Activated gamma-delta T cell treated with anti-CD3 and anti-CD28 coated beads, Interleukin-2, amount 50 U/mL, for 16 hours (primary cell): ENCODE measurements around the gene MCU.

Experiments
- DNase-seq: peaks from one replicate; pipeline ENCODE4 v3.0.0-alpha.2; 2020; ENCODE audit warnings: low read depth

The MCU gene

GRCh38 chr10:72846238-72846637 lies 154.3 kb downstream of the MCU start:
- no peak for DNase-seq

- no peak for DNase-seq
These were observed 155.7 kb downstream of the MCU start for GRCh38 chr10:72847681-72848080.

- DNase-seq = no peak
These were observed 158.9 kb downstream of the MCU start for GRCh38 chr10:72850861-72851260.

- no peak for DNase-seq
These were observed 159.6 kb downstream of the MCU start for GRCh38 chr10:72851509-72851908.

GRCh38 chr10:72852508-72852907 lies 160.6 kb downstream of the MCU start:
- DNase-seq = no peak

GRCh38 chr10:72855129-72855528 lies 163.2 kb downstream of the MCU start:
- DNase-seq = no peak

GRCh38 chr10:72855790-72856189 lies 163.8 kb downstream of the MCU start:
- no peak for DNase-seq

- no peak for DNase-seq
These were observed 166.1 kb downstream of the MCU start for GRCh38 chr10:72858067-72858466.

GRCh38 chr10:72862957-72863356 lies 171.0 kb downstream of the MCU start:
- no peak for DNase-seq

GRCh38 chr10:72875250-72876055 lies 183.5 kb downstream of the MCU start:
- DNase-seq = no peak

GRCh38 chr10:72879245-72879644 lies 187.3 kb downstream of the MCU start:
- no peak for DNase-seq

- no peak for DNase-seq
These were observed 189.3 kb downstream of the MCU start for GRCh38 chr10:72881291-72881690.

- DNase-seq = no peak
These were observed 191.9 kb downstream of the MCU start for GRCh38 chr10:72883861-72884260.

- no peak for DNase-seq
These were observed 194.0 kb downstream of the MCU start for GRCh38 chr10:72885953-72886352.

- DNase-seq = no peak
These were observed 194.7 kb downstream of the MCU start for GRCh38 chr10:72886621-72887020.

GRCh38 chr10:72887043-72887442 lies 195.1 kb downstream of the MCU start:
- no peak for DNase-seq

- no peak for DNase-seq
These were observed 196.3 kb downstream of the MCU start for GRCh38 chr10:72888151-72888638.

GRCh38 chr10:72889391-72889831 lies 197.5 kb downstream of the MCU start:
- no peak for DNase-seq

GRCh38 chr10:72890086-72890485 lies 198.1 kb downstream of the MCU start:
- no peak for DNase-seq

GRCh38 chr10:72893136-72893798 lies 201.3 kb downstream of the MCU start, which contains the start of gene OIT3:
Gene OIT3 (plus strand): TSS chr10:72893739. CDS start chr10:72893799, 60 bp downstream.
- DNase-seq = no peak

GRCh38 chr10:72895236-72895850 lies 203.4 kb downstream of the MCU start:
- DNase-seq = no peak

GRCh38 chr10:72898616-72899015 lies 206.7 kb downstream of the MCU start:
- DNase-seq = no peak

GRCh38 chr10:72899545-72899944 lies 207.6 kb downstream of the MCU start:
- no peak for DNase-seq
